ENCODE data around the gene CD58. TPM values are rescaled to one million over a fixed set of nuclear protein-coding genes. Genes with fewer than 3 reads are reported as not detected.
"Not testable (repeated sequence)": the region's sequence is repeated elsewhere in the genome, so short reads cannot be mapped to it uniquely, and the experiment has no call there.

Gene CD58, protein sequence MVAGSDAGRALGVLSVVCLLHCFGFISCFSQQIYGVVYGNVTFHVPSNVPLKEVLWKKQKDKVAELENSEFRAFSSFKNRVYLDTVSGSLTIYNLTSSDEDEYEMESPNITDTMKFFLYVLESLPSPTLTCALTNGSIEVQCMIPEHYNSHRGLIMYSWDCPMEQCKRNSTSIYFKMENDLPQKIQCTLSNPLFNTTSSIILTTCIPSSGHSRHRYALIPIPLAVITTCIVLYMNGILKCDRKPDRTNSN
- polyA plus RNA-seq (2013, experiment 1 of 2; ENCODE audit: insufficient read length), result 6.5 TPM
- polyA plus RNA-seq (2013, experiment 2 of 2; ENCODE audit: insufficient read length), result 5.8 TPM

DNA sequence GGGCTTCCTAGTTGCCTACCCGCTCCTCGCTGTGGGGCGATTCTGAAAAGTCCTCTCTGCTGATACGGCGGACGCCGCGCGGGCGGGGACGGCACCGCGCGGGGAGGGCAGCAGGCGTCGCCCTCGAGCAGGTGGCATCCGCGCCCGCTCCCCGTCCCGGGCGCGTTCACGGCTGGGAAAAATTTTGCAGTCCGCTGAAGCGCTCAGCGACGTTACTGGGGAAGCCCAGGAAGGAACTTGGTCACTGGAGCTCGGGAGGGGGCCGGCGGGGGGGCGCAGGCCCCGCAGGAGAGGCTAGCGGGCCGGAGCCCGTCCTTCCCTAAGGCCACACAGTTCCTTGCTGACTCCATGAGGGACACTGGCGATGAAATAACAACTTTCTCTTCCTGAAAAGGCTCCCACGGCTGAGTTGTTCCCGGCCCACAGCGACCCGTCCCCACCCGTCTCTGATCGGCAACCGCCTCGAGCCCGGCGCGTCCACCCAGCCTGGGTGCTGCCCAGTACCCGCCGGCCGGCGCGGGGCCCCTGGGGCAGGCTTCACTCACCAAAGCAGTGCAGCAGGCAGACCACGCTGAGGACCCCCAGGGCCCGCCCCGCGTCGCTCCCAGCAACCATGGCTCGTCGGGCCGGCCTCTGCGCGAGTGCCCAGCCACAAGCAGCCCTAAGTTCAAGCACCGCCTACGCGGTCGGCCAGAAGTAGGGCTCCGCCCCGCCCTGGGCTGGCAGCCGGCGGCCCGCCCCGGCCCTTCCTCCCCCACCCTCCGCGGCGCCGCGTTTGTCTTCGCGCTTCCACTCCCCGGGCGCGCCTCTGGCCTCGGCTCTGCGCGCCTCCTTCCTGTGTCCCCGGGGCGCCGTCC is at the start of gene CD58:
Gene CD58 (minus strand): TSS at position 669 of the 857 bp plus-strand sequence. CDS start 54 bp downstream, at position 615.
- DNase-seq, result peak; percentile 75

DNA sequence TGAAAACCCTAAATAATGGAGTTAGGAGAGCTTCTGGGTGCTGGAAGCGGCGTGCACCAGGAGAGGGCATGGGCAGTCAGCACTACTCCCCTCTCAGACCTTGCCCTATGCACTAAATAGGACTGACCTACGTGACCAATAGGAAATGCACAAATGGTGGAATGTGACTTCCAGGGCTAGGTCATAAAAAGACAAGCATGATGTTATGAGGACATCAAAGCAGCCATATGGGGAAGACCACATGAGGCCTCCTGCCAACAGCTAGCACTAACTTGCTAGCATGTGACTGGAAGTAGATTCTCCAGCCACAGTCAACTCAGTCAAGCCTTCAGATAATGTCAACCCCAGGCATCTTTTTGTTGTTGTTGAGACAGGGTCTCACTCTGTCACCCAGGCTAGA is 49.6 kb upstream of the CD58 start:
- not testable (repeated sequence) for DNase-seq

DNA sequence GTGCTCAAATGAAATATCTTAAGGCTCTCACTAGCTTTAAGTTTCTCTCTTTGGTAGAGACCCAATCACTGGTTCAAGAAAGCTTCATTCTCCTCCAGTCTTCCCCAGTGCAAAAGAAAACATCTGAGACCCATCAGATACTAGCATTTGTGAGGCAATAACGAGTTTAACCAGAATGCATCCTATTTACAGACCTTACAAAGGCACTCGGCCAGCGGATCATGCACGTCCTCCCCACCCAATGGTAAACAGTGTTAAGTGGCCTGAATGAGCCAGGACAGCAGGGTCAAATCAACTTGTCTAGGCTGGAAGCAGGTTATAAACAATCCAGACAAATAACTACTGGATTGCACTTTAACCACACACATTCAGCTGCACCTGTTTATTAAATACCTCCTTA is 48.3 kb upstream of the CD58 start:
- DNase-seq, result not testable (repeated sequence)

DNA sequence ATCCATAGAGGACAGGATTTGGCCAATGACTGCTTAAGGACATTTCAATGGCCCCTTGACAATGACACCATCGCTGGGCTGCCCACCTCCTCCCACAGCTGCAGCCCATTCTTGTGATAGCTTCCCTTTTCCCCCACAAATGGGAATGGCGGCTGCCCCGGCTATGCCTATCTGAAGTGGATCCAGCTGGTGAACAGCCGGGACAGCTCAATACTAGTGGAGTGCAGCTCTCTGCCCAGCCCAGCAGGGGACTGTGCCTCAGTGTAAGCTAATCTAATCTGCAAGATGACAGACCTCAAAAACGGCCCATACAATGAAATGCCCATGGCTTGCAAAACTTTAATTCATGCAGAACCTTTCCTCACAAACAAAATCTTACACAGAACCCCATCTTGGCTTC is 47.0 kb upstream of the CD58 start:
- DNase-seq, result not testable (repeated sequence)

GRCh38 chr1:116613825-116614224 is 43.0 kb upstream of the CD58 start:
- not testable (repeated sequence) for DNase-seq

DNA sequence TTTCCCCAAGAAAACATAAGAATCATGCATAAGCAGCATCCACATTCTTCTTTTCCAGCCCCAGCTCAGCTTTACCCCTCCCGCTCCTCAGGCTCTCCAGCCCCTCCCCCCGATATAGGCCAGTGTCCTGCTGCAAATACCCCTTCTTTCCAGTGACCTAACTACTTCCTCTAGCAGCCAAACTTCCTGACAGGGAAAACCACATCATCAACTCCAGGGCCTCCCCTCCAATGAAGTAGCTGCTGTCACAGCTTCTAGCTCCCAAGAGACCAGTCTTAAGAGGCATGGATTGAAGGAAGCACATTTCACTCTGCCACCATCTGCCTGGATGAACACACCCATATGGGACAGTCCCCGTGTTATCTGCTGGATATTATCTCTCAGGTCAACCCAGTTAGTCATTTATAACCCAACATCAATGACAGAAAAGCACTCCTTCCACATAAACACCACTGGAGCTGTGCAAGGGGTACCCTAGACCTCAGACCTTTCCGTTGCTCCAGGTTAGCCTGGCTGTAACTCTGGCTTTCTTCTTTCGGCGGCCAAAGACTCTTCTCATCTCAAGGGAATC is 39.1 kb upstream of the CD58 start:
- DNase-seq, result not testable (repeated sequence)

DNA sequence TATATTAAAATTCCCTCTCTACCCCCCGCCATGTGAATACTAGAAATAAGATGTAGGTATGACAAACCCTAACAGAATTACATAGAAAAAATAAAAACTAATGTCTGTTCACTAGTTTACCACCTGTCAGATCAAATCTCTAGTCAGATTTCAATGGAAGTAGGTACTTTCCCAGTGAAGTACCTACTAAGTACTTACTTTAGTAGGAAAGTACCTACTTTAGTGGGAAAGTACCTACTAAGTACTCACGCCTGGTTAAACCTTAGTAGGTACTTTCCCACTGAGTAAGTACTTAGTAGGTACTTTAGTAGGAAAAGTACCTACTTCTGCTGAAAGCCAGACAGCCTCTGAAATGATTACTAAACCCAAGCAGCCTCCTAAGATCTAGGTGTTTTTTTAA is 38.0 kb upstream of the CD58 start:
- DNase-seq, result not testable (repeated sequence)

- not testable (repeated sequence) for DNase-seq
Measured at GRCh38 chr1:116608151-116608550, 37.3 kb upstream of the CD58 start.

GRCh38 chr1:116607463-116607862 is 36.6 kb upstream of the CD58 start:
- not testable (repeated sequence) for DNase-seq

- not testable (repeated sequence) for DNase-seq
Measured at GRCh38 chr1:116606067-116606466, 35.2 kb upstream of the CD58 start.

DNA sequence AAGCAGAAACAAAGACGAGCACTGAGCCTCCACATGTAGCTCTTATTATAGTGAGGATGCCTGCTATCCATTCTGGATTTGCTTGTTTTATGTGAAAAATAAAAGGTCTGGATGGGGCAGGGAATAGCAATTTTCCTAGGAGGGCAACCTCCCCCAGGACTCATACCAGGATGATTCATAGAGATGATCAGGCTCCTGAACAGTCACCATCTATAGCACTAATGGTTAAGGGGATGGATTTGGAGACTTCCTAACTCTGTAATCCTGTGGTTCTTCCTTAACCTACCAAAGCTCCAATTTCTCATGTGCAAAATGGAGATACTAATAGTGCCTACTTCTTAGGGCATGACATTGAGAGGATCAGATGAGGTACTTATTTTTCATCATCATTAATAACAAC is 34.5 kb upstream of the CD58 start:
- no peak for DNase-seq

DNA sequence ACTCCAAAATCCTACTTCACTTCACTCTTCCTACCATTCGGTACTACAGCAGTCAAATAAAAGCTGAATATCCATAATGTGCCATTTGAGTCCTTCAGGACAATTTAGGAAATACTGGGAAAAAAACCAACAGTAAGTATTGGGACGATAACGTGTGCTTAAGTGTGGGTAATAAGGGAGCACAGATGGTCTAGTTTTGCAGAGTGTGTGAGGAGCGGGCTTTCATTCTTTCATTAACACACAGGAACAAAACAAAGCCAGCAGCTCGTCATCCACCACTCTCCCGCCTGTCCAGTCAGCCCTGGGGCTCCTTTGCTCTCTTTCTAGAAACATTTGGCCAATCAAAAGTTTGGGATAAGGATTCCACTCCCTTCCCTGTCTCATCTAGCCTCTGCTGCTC is 33.6 kb upstream of the CD58 start:
- DNase-seq, result not testable (repeated sequence)

- DNase-seq, result not testable (repeated sequence)
Measured at GRCh38 chr1:116603646-116604045, 32.8 kb upstream of the CD58 start.

- not testable (repeated sequence) for DNase-seq
Measured at GRCh38 chr1:116599369-116599768, 28.5 kb upstream of the CD58 start.

DNA sequence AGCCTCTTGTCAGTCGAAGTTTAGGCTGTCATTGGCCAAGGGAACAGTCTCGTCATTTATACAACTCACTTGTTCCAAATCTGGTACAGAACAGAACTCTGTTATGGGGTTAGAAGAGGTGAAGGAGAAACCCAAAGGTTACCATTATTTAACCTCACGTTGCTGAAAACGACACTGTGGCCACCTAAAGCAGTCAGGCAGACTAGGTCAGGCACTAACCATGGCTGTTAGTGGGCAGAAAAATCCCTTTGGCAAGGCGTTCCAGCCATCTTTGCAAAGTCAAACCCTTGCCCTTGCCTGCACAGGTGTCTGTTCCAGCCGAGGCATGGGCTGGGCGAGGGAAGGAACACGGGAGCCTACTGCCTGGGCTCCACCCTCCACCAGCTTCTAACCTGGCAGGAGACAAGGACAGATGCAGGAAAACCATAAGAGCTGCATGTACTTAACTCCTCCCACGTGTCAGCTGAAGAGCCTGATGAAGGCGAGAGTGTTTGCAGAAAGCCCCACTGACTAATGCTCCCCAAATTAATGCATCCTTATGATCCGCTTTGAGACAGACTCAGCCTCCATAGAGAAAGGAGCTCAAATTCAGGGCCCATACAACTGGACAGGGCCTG is 27.7 kb upstream of the CD58 start:
- DNase-seq, result not testable (repeated sequence)

DNA sequence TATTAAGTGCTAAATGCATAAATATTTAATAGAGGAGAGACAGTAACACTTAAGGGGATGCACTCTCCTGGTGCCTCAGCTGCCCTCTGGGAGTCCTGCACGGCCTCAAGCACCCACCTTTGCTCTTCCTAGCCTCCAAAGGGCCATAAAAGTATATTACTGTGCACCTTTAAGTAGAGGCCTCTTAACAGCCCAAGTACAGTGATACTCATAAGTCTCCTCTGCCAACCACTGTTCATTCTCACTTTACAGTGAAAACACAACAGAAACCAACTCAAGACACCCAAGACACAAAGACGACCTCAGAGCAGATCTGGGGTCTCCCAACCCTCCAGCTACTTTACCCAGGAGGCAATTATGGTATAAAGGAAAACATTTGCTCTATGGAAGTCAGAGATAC is 26.6 kb upstream of the CD58 start:
- not testable (repeated sequence) for DNase-seq

DNA sequence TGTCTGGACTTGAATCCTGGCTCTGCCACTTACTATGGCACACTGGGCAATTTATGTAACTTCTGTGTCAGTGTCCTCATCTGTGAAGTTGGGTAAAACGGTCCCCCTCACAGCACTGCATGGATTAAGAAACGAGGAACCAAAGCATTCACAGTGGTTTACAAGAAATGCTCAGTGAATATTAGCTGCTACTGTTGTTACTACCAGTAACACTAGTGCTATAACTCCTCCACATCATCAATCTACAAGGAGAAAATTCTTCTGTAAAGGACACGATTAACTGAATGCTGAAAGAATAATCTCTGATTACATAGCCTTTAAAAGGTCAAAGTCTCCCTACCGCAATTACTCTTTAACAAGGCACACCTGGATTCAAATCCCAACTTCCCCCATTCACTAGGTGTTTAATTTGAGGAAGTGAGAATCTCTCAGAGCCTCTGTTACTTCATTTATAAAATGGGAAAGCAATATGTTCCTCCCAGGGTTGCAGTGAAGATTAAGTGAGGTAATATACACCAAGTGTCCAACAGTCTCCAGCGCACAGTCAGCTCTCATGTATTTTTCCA is 26.0 kb upstream of the CD58 start:
- DNase-seq, result not testable (repeated sequence)

- DNase-seq, result peak; percentile 19
Measured at GRCh38 chr1:116595946-116596741, 25.3 kb upstream of the CD58 start.

DNA sequence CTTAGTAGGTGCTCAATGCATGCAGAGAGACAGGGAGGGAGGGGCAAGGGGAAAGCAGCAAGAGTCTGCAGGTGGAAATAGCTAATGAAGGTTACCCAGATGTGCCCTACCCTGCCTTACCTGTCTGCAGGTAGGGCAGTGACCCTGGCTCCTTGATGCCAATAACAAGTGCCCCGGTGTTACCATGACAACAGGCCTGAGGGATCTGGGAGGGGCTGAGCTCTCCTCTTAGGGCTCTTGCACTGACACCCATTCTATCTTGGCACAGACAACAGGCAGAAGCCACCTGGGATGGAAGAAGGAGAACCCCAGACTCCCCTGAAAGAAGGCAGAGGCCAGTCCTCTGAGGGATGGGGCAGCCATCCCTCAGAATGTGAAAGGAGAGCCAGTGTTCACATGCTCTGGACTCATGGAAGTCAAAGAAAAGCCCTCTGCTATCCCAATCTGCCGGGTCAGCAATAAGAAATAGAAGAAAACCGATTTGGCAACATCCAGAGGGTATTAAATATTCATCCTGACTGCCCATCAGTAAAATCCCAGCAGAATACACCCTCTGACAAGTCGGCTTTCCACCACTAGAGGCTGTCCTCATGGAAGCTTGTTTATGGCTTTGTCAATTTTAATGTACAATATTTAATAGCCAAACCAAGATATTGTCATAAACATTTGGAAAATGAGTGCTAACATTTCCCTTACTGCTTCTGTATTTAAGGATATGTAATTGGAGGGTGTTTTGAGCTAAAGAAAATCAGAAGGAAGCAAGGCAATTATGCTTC is 24.4 kb upstream of the CD58 start:
- DNase-seq, result not testable (repeated sequence)

DNA sequence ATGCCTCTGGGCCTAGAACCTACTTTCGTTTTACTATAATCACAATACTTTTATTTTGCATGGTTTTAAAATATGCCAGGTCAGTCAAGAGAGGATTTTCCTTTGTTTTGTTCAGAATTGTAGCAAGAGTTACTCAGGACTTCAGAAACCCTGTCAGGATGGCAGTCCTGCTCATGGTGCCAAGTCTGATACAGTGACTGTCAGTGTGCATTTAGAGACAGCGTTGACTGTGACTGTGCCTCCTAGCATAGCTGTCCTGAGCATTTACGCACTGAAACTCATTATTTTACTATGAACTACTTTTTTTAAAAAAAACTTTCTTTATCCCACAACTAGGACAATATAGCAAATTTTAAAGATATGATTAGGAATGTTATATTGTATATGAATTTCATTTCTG is 23.2 kb upstream of the CD58 start:
- not testable (repeated sequence) for DNase-seq

- DNase-seq, result not testable (repeated sequence)
Measured at GRCh38 chr1:116593401-116593800, 22.6 kb upstream of the CD58 start.
